ENCODE measurements around the gene LYRM4.

- TF ChIP-seq POLR2A (IDR thresholded peaks at IDR 0.05; ENCODE audit: low read depth) (no peak), EP300 (IDR thresholded peaks at IDR 0.05) (no peak)
Measured at GRCh38 chr6:5231289-5231688, 29.5 kb downstream of the LYRM4 start.

All from esophagus muscularis mucosa (tissue), 2 donors.